HG02870 (cell line): Measurements from ENCODE around the gene BLOC1S5.
"Not testable (repeated sequence)": the region's sequence is repeated elsewhere in the genome, so short reads cannot be mapped to it uniquely, and the experiment has no call there.

Experiments used
- ATAC-seq: cut with Tn5 transposase; IDR thresholded peaks from one replicate; pipeline ENCODE4 v1.9.1; 2021; ENCODE audit warnings: mild to moderate bottlenecking, moderate library complexity; ENCODE audit not compliant: unreplicated experiment

The BLOC1S5 gene

DNA sequence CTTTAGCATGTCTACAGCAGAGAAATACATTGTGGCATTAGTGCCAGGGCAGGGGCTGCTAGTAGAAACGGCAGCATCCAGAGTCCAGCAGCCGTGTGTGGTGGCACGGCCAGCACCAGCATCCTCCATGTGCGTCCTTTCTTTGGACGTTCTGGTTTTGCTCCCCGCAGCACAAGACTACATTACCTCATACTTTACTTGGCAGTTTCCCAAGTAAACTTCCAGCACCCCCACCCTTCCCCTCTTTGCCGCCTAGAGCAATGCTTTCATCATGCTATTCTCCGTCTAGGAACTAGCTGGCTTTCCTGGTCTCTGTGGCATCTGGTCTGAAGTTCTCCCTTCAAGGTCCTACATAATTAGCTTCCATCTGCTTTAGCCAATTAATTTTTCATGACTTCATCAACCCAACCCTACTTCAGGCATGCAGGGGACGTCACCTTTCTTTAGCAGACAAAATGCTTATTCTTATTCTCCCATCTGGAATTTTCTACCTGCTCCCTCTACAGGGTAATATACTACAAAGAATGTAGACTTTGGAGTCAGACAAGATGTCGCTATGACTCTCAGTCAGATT lies 67.6 kb downstream of the BLOC1S5 start:
- ATAC-seq: no peak

DNA sequence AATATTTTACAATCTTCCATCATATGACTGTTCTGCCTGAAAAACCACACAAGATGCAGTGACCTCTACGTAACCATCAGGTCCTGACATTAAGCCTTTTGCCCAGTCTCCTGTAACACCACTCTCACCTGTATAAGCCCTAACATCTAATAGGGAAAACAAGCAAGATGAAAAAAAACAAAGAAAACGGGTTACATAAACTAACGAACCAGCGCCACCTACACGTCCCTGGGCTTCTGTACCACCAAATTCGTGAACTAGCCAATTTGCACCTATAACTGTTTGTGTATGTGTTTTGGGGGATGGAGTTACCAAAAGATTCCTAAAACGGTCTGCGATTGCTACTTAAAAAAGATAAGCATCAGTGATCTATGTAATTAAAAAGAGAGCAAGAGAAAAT lies 70.2 kb downstream of the BLOC1S5 start:
- ATAC-seq: no peak

DNA sequence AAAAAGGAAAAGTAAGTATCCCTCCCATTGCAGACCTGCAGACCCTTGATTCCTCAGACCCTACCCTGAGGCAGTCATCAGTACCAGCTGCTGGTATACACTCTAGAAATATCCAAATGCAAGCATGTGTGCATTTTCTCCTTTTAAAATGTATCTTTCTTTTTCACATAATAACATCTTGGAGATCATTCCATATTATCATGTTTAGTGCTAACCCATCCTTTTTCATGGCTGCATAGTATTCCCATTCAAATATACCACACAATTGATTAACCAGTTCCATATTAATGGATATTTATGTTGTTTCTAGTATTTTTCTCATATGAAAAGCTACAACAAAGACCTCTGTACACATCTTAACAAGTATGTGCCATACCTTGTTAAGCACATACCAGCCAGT lies 70.8 kb downstream of the BLOC1S5 start:
- ATAC-seq: no peak

DNA sequence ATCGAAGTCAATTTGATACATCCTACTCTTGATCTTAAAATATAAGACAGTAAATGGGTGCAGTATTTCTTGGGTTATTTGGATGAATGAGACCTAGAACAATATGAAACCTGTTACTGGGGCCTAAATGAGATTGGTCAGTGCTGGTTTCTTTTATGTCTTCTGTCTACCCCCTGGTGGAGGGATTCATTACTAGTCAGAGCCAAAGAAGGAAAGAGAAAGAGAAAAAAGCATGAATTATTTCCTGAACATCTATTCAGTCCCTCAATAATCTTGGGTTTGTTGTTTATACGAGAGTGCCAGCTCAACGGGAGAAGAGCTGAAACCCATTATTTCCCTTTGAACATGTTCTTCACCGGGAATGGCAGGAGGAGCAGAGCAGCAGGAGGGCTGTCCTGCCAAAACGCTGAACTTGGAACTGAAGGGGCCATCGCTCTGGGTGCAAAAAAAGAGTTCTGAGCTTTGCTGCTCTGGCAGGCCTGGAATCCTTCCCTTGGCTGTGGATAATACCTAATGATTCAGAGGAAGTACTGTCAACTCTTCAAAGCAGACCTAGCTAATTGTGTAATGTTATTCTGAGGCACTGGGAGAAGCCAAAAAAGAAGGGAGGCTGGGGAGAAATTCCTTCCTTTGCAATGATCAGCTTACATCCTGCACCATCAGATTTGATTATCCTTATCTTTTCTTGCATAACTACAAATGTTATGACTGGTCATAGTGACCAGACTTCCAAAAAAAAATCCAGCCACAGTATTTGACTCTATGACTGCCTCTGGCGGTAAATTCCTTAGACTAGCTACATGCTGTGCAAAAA lies 72.0 kb downstream of the BLOC1S5 start:
- ATAC-seq: peak; percentile 70

DNA sequence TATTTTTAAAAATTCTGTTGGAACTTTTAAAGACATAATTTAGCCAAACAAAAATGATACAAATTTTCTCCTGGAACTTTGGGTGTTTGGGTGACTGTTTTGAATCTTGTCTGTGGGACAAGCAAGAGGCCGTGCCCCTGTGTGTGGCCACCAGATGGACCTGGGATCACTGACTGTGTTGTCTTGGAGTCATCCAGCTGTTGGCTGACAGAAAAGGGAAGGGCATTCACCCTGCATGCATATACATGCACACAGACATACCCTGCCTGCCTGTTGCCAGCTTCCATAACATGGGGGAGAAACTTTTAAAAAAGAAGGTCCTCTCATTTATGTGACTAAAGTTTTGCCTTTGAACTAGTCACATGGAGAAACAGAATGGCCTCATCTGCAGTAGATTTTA lies 72.7 kb downstream of the BLOC1S5 start:
- peak; percentile 22 for ATAC-seq

DNA sequence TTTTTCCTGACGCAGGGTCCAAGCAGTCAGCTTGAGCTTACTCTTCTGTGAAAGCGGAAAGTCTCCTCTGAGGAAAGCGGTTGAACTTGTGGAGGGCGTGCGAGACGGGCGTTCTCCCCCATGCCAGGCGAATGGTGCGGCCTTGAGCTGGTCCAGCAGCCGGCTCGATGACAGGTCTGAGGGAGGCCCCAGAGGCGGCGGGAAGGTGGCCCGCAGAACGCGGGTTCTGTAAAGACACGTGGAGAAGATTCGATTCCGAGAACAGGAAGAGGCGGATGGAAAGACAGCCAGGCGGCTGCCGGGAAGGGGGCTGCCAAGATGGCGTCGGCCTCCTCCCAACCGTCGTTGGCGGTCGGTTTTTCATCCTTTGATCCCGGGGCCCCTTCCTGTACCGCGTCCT lies 78.0 kb downstream of the BLOC1S5 start:
- no peak for ATAC-seq

DNA sequence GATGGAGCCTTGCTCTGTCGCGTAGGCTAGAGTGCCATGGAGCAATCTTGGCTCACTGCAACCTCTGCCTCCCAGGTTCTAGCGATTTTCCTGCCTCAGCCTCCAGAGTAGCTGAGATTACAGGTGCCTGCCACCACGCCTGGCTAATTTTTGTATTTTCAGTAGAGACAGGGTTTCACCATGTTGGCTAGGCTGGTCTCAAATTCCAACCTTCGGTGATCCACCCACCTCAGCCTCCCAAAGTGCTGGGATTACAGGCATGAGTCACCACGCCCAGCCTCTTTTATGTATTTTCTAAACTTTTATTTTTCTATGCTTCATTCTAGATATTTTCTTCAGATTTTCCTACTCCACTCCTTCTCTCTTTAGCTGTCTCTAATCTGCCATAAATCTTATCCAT lies 80.2 kb downstream of the BLOC1S5 start:
- ATAC-seq: not testable (repeated sequence)

DNA sequence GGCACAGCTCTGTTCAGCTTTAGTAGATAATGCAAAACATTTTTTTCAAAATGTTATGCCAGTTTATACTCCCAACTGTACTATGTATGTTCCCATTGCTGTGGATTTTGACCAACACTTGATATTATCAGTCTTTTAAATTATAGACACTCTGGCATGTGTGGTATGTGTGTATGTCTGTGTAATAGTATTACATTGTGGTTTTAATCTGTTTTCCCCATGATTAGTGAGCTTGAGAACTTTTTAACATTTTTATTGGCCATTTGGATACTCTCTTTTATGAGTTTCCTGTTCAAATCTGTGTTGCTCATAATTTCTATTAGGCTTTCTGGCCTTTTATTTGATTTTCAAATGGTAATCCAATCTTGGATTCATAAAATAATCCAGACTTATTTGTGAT lies 84.4 kb downstream of the BLOC1S5 start:
- no peak for ATAC-seq

DNA sequence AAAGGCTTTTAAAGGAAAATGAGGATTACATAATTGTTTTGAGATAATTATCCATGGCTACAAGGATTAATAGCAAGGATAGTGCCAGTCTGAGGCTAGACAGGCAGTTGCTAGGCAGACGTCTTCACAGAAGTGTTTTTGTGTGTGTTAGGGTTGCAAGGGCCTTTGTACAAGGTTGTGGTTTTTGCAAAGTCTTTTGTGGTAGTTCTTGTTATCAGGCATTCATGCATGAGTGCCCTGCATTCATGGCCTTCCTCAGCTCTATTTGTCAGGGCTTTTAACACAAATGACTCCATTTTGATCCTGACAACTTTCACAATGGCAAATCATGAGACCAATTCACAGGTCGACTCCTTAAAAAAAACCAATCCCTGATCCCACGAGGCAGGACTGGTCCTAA lies 85.5 kb downstream of the BLOC1S5 start:
- peak; percentile 68 for ATAC-seq

DNA sequence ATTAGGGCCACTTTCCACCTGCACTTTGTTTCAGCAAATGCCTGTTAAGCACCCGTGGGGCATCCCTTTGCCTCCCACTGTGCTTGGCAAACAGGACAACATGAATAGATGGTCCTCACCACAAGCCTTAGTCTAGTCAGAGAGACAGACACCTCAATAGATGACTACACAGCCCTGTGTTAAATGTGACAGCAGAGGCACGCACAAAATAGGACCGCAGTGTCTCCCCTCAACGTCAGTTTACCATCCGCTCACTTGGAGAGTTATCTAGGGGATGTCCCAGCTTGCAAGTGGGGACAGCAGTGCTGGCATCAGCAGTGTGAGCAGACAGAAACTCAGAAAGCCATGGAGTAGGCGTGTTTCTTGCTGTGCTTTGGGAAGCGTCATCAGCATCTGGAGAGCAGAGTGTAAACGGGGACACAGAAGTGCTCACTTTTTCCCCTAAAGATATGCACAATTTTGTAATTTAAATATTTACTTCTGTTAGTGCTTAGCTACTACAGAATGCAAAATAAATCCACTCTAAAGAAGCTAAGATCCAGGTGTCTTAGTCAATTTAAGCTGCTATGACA lies 87.6 kb downstream of the BLOC1S5 start:
- ATAC-seq: no peak

DNA sequence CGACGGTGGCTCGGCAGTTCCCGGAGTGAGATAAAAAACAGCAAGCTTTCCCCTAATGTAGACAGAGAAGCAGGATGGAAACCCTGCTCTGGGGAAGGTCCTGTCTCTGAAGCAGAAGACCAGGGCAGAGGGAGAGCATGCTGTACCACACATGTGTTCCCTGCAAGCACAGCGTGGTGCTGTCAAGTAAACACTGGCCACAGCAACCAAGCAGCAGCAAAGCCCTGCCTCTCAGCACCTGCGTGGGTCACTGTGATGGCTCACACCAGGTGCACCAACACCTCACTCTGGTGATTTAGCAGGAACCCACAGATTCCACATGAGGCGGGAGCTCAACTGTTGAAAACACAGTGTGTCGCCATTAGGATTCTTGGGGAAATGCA lies 88.4 kb downstream of the BLOC1S5 start:
- peak; percentile 40 for ATAC-seq

DNA sequence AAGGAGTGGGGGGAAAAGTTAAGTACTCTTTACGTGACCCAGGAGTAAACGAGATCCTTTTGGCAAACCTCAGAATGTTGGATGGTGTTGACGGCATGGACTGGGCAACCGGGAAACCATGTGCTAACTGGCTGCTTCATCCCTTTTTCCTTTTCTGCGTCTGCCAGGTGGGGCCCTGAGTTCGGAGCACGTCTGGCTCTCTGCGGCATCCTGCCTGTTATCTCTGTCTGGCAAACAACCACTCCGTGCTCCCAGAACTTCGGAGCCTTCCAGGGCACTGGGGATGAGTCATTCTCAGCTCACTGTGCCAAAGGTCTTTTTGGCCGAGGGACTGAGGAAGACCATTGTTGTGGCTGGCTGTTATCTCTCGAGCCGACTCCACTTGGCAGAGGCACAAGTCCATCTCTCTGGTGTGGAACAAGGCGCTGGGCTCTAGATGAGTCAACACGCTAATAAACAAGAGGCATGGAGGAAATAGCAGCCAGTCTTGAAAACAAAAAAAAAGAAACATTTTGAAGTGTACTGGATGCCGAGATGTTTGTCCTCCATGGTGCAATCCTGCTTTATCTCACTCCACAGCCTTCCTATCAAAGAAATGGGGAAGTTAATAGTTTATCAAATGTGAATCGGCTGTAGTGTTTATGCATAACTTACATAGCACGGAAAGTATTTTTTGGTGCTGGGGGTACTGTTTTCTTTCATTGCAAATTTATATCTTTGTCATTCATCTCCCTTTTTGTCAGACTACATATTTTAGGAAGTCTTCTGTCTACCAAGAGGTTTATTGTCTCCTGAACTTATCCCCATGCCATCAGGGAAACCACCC lies 89.0 kb downstream of the BLOC1S5 start:
- ATAC-seq: no peak

DNA sequence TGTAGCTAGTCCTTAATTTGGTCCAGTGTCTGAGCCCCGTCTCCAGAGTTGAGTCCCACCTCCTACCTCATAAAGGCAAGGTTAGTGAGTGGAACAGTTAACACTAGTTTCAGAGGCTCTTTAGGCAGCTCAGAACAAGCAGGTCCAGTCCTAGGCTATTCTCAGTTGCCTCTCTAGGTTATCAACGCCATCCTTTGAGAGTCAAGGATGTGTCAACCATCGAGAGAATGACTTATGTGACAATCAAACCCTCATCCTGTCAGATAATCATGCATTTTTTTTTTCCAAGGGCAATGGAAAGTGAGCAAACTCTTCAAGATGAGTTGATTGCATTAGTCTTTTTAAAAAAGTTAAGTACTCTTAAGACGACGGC lies 89.6 kb downstream of the BLOC1S5 start:
- ATAC-seq: no peak

DNA sequence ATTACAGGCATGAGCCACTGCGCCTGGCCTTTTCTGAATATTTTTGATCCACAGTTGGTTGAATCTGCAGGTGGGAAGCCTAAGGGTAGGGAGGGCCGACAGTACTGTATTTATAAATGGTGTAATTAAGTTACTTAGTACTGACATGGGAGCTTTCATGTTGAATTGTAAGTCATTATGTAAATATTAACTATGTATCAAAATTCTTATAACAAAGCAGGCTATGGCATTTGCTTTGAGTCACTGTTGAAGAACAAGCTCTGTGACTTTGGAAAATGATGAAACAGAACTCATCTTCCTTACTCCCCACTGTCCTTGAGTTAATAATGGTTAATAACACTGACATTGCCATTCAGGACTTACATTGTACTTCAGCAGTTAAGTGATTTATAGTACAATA lies 90.6 kb downstream of the BLOC1S5 start:
- ATAC-seq: no peak

DNA sequence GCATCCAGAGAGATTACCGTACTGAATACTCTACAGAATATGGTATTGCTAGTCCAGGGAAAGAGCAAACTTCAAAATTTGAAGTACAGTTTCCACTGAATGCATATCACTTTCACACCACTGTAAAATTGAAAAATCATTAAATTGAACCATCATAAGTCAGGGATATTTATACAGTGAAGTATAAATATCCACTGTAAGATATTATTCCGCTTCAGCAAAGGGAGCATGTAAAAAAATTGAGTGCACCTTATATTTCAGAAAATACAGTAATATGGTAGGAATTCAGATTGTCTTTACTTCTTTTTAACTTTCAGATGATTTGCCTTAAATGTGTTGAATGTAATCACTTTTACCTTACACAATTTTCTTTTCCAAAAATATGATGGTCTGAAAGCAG lies 92.7 kb downstream of the BLOC1S5 start:
- no peak for ATAC-seq

DNA sequence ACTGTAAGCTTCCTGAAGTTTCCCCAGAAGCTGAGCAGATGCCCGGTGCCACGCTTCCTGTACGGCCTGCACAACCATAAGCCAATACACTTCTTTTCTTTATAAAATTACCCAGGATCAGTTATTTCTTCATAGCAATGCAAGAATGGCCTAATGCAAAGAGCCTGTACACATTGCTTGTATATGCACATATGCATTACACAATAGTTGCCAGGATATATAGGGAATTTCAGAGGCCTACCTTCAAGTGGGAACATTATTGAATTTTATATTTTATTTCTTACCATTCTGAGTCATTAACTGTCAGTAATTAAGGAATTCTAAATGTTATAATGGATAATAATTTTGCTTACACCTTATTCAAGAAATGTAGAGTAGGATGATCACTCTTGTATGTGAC lies 93.6 kb downstream of the BLOC1S5 start:
- ATAC-seq: no peak
